HepG2 (cell line): Measurements from ENCODE around the gene TNNI3. TPM values are rescaled to one million over a fixed set of nuclear protein-coding genes. Genes with fewer than 3 reads are reported as not detected.

Experiments used
- ATAC-seq: fragments of 200-7000 bp; cut with Tn5 transposase; 3 replicates; pipeline ENCODE4 v1.9.1; 2020; ENCODE audit warnings: mild to moderate bottlenecking, moderate library complexity
- BruUV-seq: library from RNA; stranded (reverse); fragments of 400-500 nt; replicated peaks from 2 replicates; lab custom pipeline; 2021; lab: Mats Ljungman, UMichigan
- CTCF ChIA-PET: fragments of 300-600 bp; formaldehyde crosslinking; extraction: SDS; loops from one replicate; lab custom pipeline; 2021; ENCODE audit warnings: low total read pairs, inconsistent platforms, low intra/inter-chr PET ratio; lab: Yijun Ruan, JAX
- POLR2A ChIA-PET: fragments of 350-600 bp; sonication (Branson Sonifier 250); formaldehyde crosslinking; loops from one replicate; lab custom pipeline; 2020; ENCODE audit warnings: antibody characterized with exemption, inconsistent platforms; lab: Yijun Ruan, JAX
- DNase-seq: peaks from one replicate; pipeline ENCODE4 v3.0.0-alpha.2; 2015; ENCODE audit warnings: low spot score
- FAIRE-seq: peaks from 3 replicates; lab custom pipeline; 2011; peaks lifted over from hg19 to GRCh38; lab: Jason Lieb, UNC
- H2AFZ ChIP-seq: one replicate; pipeline ENCODE4 v1.6.1; 2011; ENCODE audit warnings: low read length, inconsistent platforms
- H3K27ac ChIP-seq: fragments of 300-600 bp; 3 replicates; pipeline ENCODE4 v1.8.0; 2011; ENCODE audit warnings: mixed run types, mild to moderate bottlenecking, mixed read lengths, low read length, inconsistent platforms; ENCODE audit not compliant: insufficient read depth; ENCODE audit errors: extremely low read length
- H3K27me3 ChIP-seq, 2 experiments: fragments of 200-600 bp in 1 of 2; 2 replicates in 1 of 2; 3 replicates in 1 of 2; pipeline versions ENCODE4 v1.6.0 to v1.8.0; 2011; ENCODE audit warnings: low read length in 2 of 2, mild to moderate bottlenecking in 2 of 2, moderate library complexity in 2 of 2, inconsistent platforms in 1 of 2; ENCODE audit not compliant: insufficient read depth in 2 of 2, control insufficient read depth in 1 of 2
- H3K36me3 ChIP-seq, 2 experiments: fragments of 200-600 bp in 1 of 2; replicated peaks in 1 of 2; 2 replicates in 1 of 2; 3 replicates in 1 of 2; pipeline versions ENCODE4 v1.5.1 to v1.8.0; 2011; ENCODE audit warnings: low read length in 2 of 2, inconsistent platforms in 1 of 2; ENCODE audit not compliant: insufficient read depth in 2 of 2, control insufficient read depth in 1 of 2
- H3K4me1 ChIP-seq: 2 replicates; pipeline ENCODE4 v1.5.1; 2012; ENCODE audit warnings: low read length, inconsistent platforms; ENCODE audit not compliant: insufficient read depth
- H3K4me2 ChIP-seq: 2 replicates; pipeline ENCODE4 v1.6.0; 2011; ENCODE audit warnings: low read depth, low read length, inconsistent platforms
- H3K4me3 ChIP-seq, 3 experiments: fragments of 200-600 bp in 1 of 3; sonication (generic), shearing (Covaris generic) in 1 of 3; replicated peaks in 1 of 3; 2 replicates each; pipeline ENCODE4 v1.5.1; 2011 to 2016; ENCODE audit warnings: low read length in 3 of 3, inconsistent platforms in 2 of 3, low read depth in 2 of 3, mild to moderate bottlenecking in 2 of 3, control low read depth in 1 of 3, mixed read lengths in 1 of 3; ENCODE audit not compliant: insufficient read depth in 1 of 3
- H3K79me2 ChIP-seq: one replicate; pipeline ENCODE4 v1.6.1; 2011; ENCODE audit warnings: low read length, inconsistent platforms; ENCODE audit not compliant: insufficient read depth
- H3K9ac ChIP-seq: 2 replicates; pipeline ENCODE4 v1.6.0; 2011; ENCODE audit warnings: mild to moderate bottlenecking, low read depth, low read length, inconsistent platforms; ENCODE audit not compliant: insufficient read depth
- H3K9me3 ChIP-seq: 2 replicates; pipeline ENCODE4 v1.5.1; 2012; ENCODE audit warnings: mild to moderate bottlenecking, low read length
- H4K20me1 ChIP-seq: 2 replicates; pipeline ENCODE4 v1.6.0; 2011; ENCODE audit warnings: inconsistent platforms, mild to moderate bottlenecking, low read length, moderate library complexity; ENCODE audit not compliant: insufficient read depth
- BCL6 ChIP-seq: IDR thresholded peaks from 2 replicates; pipeline ENCODE4 v1.6.1; 2016; ENCODE audit warnings: missing genetic modification reagents, missing compliant biosample characterization
- CCAR2 ChIP-seq: fragments of 200-400 bp; formaldehyde crosslinking; optimal IDR thresholded peaks from 2 replicates; pipeline ENCODE3; 2018; ENCODE audit warnings: low read depth, mild to moderate bottlenecking, low read length, moderate library complexity
- HES4 ChIP-seq: sonication (generic); formaldehyde crosslinking; IDR thresholded peaks from 2 replicates; pipeline ENCODE4 v1.9.0; 2021; ENCODE audit warnings: mild to moderate bottlenecking, missing genetic modification reagents, borderline replicate concordance
- HMGXB3 ChIP-seq: sonication (generic); formaldehyde crosslinking; IDR thresholded peaks from 2 replicates; pipeline ENCODE4 v1.4.0; 2020; ENCODE audit warnings: missing genetic modification reagents, borderline replicate concordance
- HNRNPL ChIP-seq: fragments of 200-400 bp; formaldehyde crosslinking; IDR thresholded peaks from 2 replicates; pipeline ENCODE4 v1.6.1; 2017; ENCODE audit warnings: mild to moderate bottlenecking, low read depth, low read length
- IKZF1 ChIP-seq: fragments of 450-650 bp; IDR thresholded peaks from 2 replicates; pipeline ENCODE4 v1.7.1; 2016
- ISX ChIP-seq: sonication (generic); formaldehyde crosslinking; conservative IDR thresholded peaks from 2 replicates; pipeline ENCODE4 v1.5.0; 2020; ENCODE audit warnings: missing genetic modification reagents
- KDM3A ChIP-seq: IDR thresholded peaks from 2 replicates; pipeline ENCODE4 v1.6.1; 2018; ENCODE audit warnings: low read depth, missing compliant biosample characterization
- MIER2 ChIP-seq: IDR thresholded peaks from 2 replicates; pipeline ENCODE4 v1.6.1; 2016; ENCODE audit warnings: missing biosample characterization, missing genetic modification reagents
- NFATC3 ChIP-seq: sonication (generic); formaldehyde crosslinking; IDR thresholded peaks from 2 replicates; pipeline ENCODE4 v1.5.1; 2020; ENCODE audit warnings: mild to moderate bottlenecking, missing genetic modification reagents
- PRPF4 ChIP-seq: fragments of 200-400 bp; formaldehyde crosslinking; IDR thresholded peaks from 2 replicates; pipeline ENCODE4 v1.6.1; 2016; ENCODE audit warnings: low read length, low read depth; ENCODE audit not compliant: poor library complexity, severe bottlenecking
- TEAD3 ChIP-seq: optimal IDR thresholded peaks from 2 replicates; pipeline ENCODE3; 2016; ENCODE audit warnings: borderline replicate concordance
- ZNF138 ChIP-seq: sonication (generic); formaldehyde crosslinking; IDR thresholded peaks from 2 replicates; pipeline ENCODE4 v1.5.0; 2020; ENCODE audit warnings: mild to moderate bottlenecking, low read depth, missing genetic modification reagents
- WGBS: methylation state at CpG from one replicate; pipeline ENCODE4 v1.1.6; 2017; ENCODE audit warnings: low lambda C conversion rate; 5-methylcytosine and 5-hydroxymethylcytosine counted together
- in situ Hi-C: cut with HindIII; loops from 2 replicates; pipeline ENCODE4 v1.10.0; 2017; ENCODE audit warnings: low pct_unique_long_range_greater_than_20kb; ENCODE audit not compliant: extremely low pct_ligation_motif_present
- intact Hi-C: fragments of 100-400 bp; cut with micrococcal nuclease; formaldehyde crosslinking; loops from one replicate; pipeline ENCODE4 v1.10.0; 2022; ENCODE audit not compliant: unreplicated experiment
- polyA plus RNA-seq, 8 experiments: library from polyadenylated mRNA; depleted of rRNA in 3 of 8; stranded (reverse) in 7 of 8; unstranded in 1 of 8; fragments of >200 nt; fragmentation: Illumina TruSeq in 4 of 8; extraction: Trizol in 4 of 8; gene quantifications; 2 replicates each; pipeline versions ENCODE4 v1.2.1 to v1.2.3, GENCODE V29; 2011 to 2016; ENCODE audit warnings: low read depth in 4 of 8, missing spikeins in 1 of 8, mixed read lengths in 1 of 8; ENCODE audit not compliant: insufficient read depth in 1 of 8
- total RNA-seq, 5 experiments: library from RNA; depleted of rRNA; stranded (reverse); fragments of >200 nt; fragmentation: Illumina TruSeq; extraction: Trizol; gene quantifications; 2 replicates each; pipeline ENCODE4 v1.2.3, GENCODE V29; 2016; ENCODE audit warnings: low read depth in 1 of 5

The TNNI3 gene
- total and polyA plus RNA-seq, 2 of the 13 experiments (the other 11 are each of a cell fraction or from before 2014, with no cell fraction given) = 3.5 to 3.7 TPM

DNA sequence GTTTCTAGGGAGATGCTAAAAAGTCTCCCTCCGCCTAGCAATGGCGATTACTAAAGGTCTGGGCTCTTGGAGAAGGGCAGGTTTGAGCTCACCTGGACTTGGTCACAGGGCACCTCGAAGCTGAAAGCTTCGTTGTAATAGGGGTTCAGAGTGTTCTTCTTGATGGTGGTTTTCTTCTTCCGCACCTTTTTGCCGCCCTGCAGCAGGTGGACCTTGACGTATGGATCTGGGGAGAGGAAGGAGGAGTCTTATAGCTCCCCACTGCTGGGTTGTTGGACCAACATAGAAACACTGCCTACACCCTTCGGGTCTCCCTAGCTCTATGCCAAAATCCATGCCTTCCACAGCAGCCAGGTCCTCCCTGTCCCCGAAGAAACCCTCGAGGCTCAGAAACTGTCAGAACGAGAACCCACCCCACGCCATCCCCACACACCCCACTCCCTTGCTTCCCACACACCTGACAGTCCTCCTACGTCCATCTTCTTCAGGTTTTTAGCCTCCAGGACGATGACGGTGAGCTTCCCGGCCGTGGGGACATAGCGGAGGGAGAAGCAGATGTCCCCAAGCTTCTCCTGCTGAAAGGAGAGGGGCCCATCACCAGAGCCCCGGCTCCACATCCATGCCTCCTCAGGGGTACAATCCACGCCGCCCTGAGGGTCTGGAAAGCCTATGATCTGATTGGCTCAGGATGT, 17.0 kb upstream of the TNNI3 start:
- no peak overlapping the region for H3K9ac ChIP-seq
- H3K4me3 ChIP-seq = peak overlapping the region in 1 of 3 experiments; percentile 77; a peak in 1 of 6 replicates
- intact Hi-C loops (no loop called here), in situ Hi-C loops (no loop called here)
- BruUV-seq = no TSS peak
- peaks cover 31% of the 10 kb centered on the region for H3K4me1 ChIP-seq
- no peak overlapping the region for H3K27ac ChIP-seq
- ChIA-PET CTCF (no interaction called here), POLR2A (interaction anchor here (0.9 to 1.7 kb wide), 3 partner anchors 32 to 233 kb away, joined by 3 to 7 read pairs (median 3); partner anchors contain the start of gene UBE2S)
- DNase-seq = no peak
- H3K79me2 ChIP-seq = no peaks in the 10 kb centered on the region
- peak overlapping the region; percentile 94; the same call in 1 of the 2 replicates for H3K4me2 ChIP-seq
- no peak for FAIRE-seq
- WGBS = 61% methylated on average over 17 of the region's 21 CpGs
- H3K27me3 ChIP-seq = peaks cover 3 to 48% of the 10 kb centered on the region in 2 experiments
- H3K9me3 ChIP-seq = no peaks in the 10 kb centered on the region
- H4K20me1 ChIP-seq = peaks cover 4% of the 10 kb centered on the region; the same call in 1 of the 2 replicates
- no peaks in the 10 kb centered on the region for H3K36me3 ChIP-seq
- TF ChIP-seq IKZF1 (no peak), NFATC3 (CRISPR knock-in tag) (no peak)
- H2AFZ ChIP-seq = no peak overlapping the region
- ATAC-seq = no peak

- in situ Hi-C loops (no loop called here), intact Hi-C loops (no loop called here)
- POLR2A ChIA-PET = interaction anchor here (0.9 to 1.7 kb wide), 3 partner anchors 33 to 234 kb away, joined by 3 to 7 read pairs (median 3); partner anchors contain the start of genes PTPRH and UBE2S
- Histone ChIP-seq H4K20me1 (no peaks in the 10 kb centered on the region), H3K79me2 (no peaks in the 10 kb centered on the region), H3K27ac (no peak overlapping the region), H3K27me3 (peaks cover 3 to 48% of the 10 kb centered on the region in 2 experiments), H3K9me3 (no peaks in the 10 kb centered on the region), H3K36me3 (no peaks in the 10 kb centered on the region), H3K4me3 (peak overlapping the region; percentile 51 to 77 (median 64)), H3K4me1 (peaks cover 26% of the 10 kb centered on the region), H2AFZ (no peak overlapping the region), H3K9ac (peak overlapping the region; percentile 10; the same call in 1 of the 2 replicates), H3K4me2 (peak overlapping the region; percentile 94)
- WGBS = 0% methylated on average over 11 of the region's 37 CpGs
- ATAC-seq = peak; percentile 49
- CTCF ChIA-PET = no interaction called here
- BruUV-seq = no TSS peak
- no peak for FAIRE-seq
- DNase-seq = peak; percentile 39
- no peak for TF ChIP-seq HMGXB3 (CRISPR knock-in tag)
- TF ChIP-seq BCL6 (CRISPR knock-in tag) = no peak
- no peak for TF ChIP-seq ZNF138
- no peak for TF ChIP-seq MIER2
- no peak for TF ChIP-seq PRPF4
- TF ChIP-seq TEAD3 (CRISPR knock-in tag) = peak; percentile 6
- no peak for TF ChIP-seq HNRNPL
- no peak for TF ChIP-seq ISX (CRISPR knock-in tag)
- TF ChIP-seq CCAR2 = no peak
- no peak for TF ChIP-seq KDM3A (CRISPR knock-in tag)
- TF ChIP-seq HES4 (CRISPR knock-in tag) = no peak
Observed at GRCh38 chr19:55173714-55174409, 16.3 kb upstream of the TNNI3 start.
